PC-9 (cell line): Measurements from ENCODE around the gene ILKAP. TPM values are rescaled to one million over a fixed set of nuclear protein-coding genes. Genes with fewer than 3 reads are reported as not detected.

ENCODE experiments used
- BruUV-seq: library from RNA; stranded (reverse); fragments of 400-500 nt; replicated peaks from 2 replicates; lab custom pipeline; 2021; lab: Mats Ljungman, UMichigan
- CTCF ChIA-PET: fragments of 300-600 bp; sonication (Branson Sonifier 250); formaldehyde crosslinking; loops from one replicate; lab custom pipeline; 2022; ENCODE audit warnings: antibody characterized with exemption; lab: Charles Lee
- POLR2A ChIA-PET: fragments of 300-600 bp; sonication (Branson Sonifier 250); formaldehyde crosslinking; loops from one replicate; lab custom pipeline; 2022; ENCODE audit warnings: antibody characterized with exemption; ENCODE audit not compliant: unreplicated experiment; lab: Charles Lee
- DNase-seq, 2 experiments: peaks; one replicate each; pipeline versions ENCODE4 v3.0.0 to v3.0.0-alpha.2; 2015 to 2022; ENCODE audit warnings: mixed read lengths in 1 of 2
- H2AFZ ChIP-seq: fragments of 200-600 bp; sonication (generic); 2 replicates; pipeline ENCODE4 v1.8.1; 2017; ENCODE audit warnings: antibody characterized with exemption
- H3F3A ChIP-seq: fragments of 200-600 bp; sonication (generic); 2 replicates; pipeline ENCODE4 v1.8.1; 2017; ENCODE audit warnings: antibody characterized with exemption, mild to moderate bottlenecking, low read depth; ENCODE audit not compliant: insufficient read depth
- H3K27ac ChIP-seq: fragments of 200-600 bp; sonication (generic); 2 replicates; pipeline ENCODE4 v1.6.1; 2016; ENCODE audit warnings: mixed run types
- H3K27me3 ChIP-seq: fragments of 200-600 bp; sonication (generic); 2 replicates; pipeline ENCODE4 v1.6.1; 2016; ENCODE audit warnings: low read depth, mixed run types; ENCODE audit not compliant: insufficient read depth
- H3K36me3 ChIP-seq: fragments of 200-600 bp; sonication (generic); 2 replicates; pipeline ENCODE4 v1.6.1; 2016; ENCODE audit warnings: low read depth, mixed run types
- H3K4me1 ChIP-seq: fragments of 200-600 bp; sonication (generic); replicated peaks from 2 replicates; pipeline ENCODE4 v1.6.1; 2016; ENCODE audit warnings: mixed run types; ENCODE audit not compliant: insufficient read depth
- H3K4me2 ChIP-seq: fragments of 200-600 bp; sonication (generic); 2 replicates; pipeline ENCODE4 v1.6.1; 2017; ENCODE audit warnings: mixed run types
- H3K4me3 ChIP-seq: fragments of 200-600 bp; sonication (generic); 2 replicates; pipeline ENCODE4 v1.6.1; 2016; ENCODE audit warnings: mixed run types
- H3K79me2 ChIP-seq: fragments of 200-600 bp; sonication (generic); 2 replicates; pipeline ENCODE4 v1.6.1; 2017; ENCODE audit warnings: low read depth, mixed run types
- H3K9me2 ChIP-seq: fragments of 200-600 bp; sonication (generic); 2 replicates; pipeline ENCODE4 v1.8.1; 2017; ENCODE audit warnings: mild to moderate bottlenecking; ENCODE audit not compliant: insufficient read depth
- H3K9me3 ChIP-seq: fragments of 200-600 bp; sonication (generic); 2 replicates; pipeline ENCODE4 v1.8.1; 2016; ENCODE audit warnings: low read depth; ENCODE audit not compliant: insufficient read depth
- H4K20me1 ChIP-seq: fragments of 200-600 bp; sonication (generic); 2 replicates; pipeline ENCODE4 v1.8.1; 2017; ENCODE audit not compliant: insufficient read depth
- EZH2 ChIP-seq: fragments of 200-600 bp; sonication (generic); IDR thresholded peaks from 2 replicates; pipeline ENCODE4 v1.8.0; 2017; ENCODE audit warnings: antibody characterized with exemption, low read depth
- intact Hi-C: fragments of 100-400 bp; cut with micrococcal nuclease; formaldehyde crosslinking; loops from one replicate; pipeline ENCODE4 v1.10.0; 2022; ENCODE audit not compliant: unreplicated experiment
- total RNA-seq: library from RNA; stranded (reverse); gene quantifications from 2 replicates; pipeline ENCODE4 v1.2.3, GENCODE V29; 2021
- TF ChIP-seq, protein P1 (sequence below): fragments of 200-600 bp; sonication (generic); conservative IDR thresholded peaks from 2 replicates; pipeline ENCODE4 v1.6.1; 2017; ENCODE audit warnings: mixed run types, antibody characterized with exemption, mild to moderate bottlenecking, moderate library complexity

The ILKAP gene
- total RNA-seq, 1 experiment from 2014 or later = 55.6 TPM

GRCh38 chr2:238138331-238139195 is 64.9 kb downstream of the ILKAP start, which contains the start of gene KLHL30:
Gene KLHL30, plus strand, starts transcription at chr2:238138668. Its CDS starts 2,087 bp downstream, at chr2:238140755.
- Histone ChIP-seq H2AFZ (no peak within 1 kb of the TSS), H3K9me3 (no peaks in the 10 kb centered on the region), H3K4me1 (peaks cover 59% of the 10 kb centered on the region), H3F3A (peaks cover 26% of the 10 kb centered on the region; the same call in 1 of the 2 replicates), H4K20me1 (no peaks in the 10 kb centered on the region), H3K4me2 (peak within 1 kb of the TSS; percentile 48), H3K27me3 (no peaks in the 10 kb centered on the region), H3K36me3 (no peaks in the 10 kb centered on the region), H3K4me3 (no peak within 1 kb of the TSS), H3K9me2 (no peaks in the 10 kb centered on the region), H3K79me2 (no peaks in the 10 kb centered on the region), H3K27ac (no peak within 1 kb of the TSS)
- ChIA-PET CTCF (interaction anchor here (0.6 to 1.2 kb wide), 2 partner anchors 11 to 51 kb away, joined by 3 read pairs; no protein-coding TSS in a partner anchor), POLR2A (interaction anchor here (0.6 kb wide), 2 partner anchors 63 to 82 kb away, joined by 4 to 13 read pairs; no protein-coding TSS in a partner anchor)
- peak in 1 of 2 experiments; percentile 59 for DNase-seq
- intact Hi-C loops = no loop called here
- TF ChIP-seq EZH2 = no peak
- TF ChIP-seq, protein P1, sequence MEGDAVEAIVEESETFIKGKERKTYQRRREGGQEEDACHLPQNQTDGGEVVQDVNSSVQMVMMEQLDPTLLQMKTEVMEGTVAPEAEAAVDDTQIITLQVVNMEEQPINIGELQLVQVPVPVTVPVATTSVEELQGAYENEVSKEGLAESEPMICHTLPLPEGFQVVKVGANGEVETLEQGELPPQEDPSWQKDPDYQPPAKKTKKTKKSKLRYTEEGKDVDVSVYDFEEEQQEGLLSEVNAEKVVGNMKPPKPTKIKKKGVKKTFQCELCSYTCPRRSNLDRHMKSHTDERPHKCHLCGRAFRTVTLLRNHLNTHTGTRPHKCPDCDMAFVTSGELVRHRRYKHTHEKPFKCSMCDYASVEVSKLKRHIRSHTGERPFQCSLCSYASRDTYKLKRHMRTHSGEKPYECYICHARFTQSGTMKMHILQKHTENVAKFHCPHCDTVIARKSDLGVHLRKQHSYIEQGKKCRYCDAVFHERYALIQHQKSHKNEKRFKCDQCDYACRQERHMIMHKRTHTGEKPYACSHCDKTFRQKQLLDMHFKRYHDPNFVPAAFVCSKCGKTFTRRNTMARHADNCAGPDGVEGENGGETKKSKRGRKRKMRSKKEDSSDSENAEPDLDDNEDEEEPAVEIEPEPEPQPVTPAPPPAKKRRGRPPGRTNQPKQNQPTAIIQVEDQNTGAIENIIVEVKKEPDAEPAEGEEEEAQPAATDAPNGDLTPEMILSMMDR = no peak
- BruUV-seq = no TSS peak

DNA sequence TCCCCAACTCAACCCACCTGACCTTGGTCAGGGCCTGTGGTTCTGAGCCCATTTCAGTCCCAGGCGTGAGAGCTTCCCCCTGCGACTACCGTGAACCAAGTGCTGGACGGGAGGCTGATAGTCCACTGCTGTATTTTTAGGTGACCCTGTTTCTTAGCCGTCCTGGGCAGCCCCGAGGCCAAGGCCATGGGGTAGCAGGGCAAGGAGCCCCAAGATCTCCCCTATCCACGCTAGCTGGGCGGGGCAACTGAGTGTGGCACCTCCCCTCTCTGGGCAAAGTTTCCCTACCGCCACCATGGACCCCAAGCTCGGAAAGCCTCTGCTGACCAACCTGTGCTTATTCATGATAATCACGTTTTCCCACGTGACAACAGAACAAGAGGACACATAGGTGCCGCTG is 65.6 kb downstream of the ILKAP start:
- Histone ChIP-seq H3K36me3 (no peaks in the 10 kb centered on the region), H3K4me1 (peaks cover 52% of the 10 kb centered on the region), H4K20me1 (no peaks in the 10 kb centered on the region), H3F3A (peaks cover 26% of the 10 kb centered on the region; the same call in 1 of the 2 replicates), H3K79me2 (no peaks in the 10 kb centered on the region), H3K4me2 (peak overlapping the region; percentile 48), H3K4me3 (no peak overlapping the region), H2AFZ (no peak overlapping the region), H3K27ac (no peak overlapping the region), H3K27me3 (no peaks in the 10 kb centered on the region), H3K9me3 (no peaks in the 10 kb centered on the region), H3K9me2 (no peaks in the 10 kb centered on the region)
- BruUV-seq = no TSS peak
- TF ChIP-seq EZH2 = no peak
- TF ChIP-seq, protein P1 = no peak
- ChIA-PET CTCF (interaction anchor here (0.5 kb wide), 1 partner anchor 9 kb away, joined by 4 read pairs; no protein-coding TSS in a partner anchor), POLR2A (interaction anchor here (0.6 kb wide), 1 partner anchor 64 kb away, joined by 13 read pairs; no protein-coding TSS in a partner anchor)
- intact Hi-C loops = no loop called here
- DNase-seq = no peak

DNA sequence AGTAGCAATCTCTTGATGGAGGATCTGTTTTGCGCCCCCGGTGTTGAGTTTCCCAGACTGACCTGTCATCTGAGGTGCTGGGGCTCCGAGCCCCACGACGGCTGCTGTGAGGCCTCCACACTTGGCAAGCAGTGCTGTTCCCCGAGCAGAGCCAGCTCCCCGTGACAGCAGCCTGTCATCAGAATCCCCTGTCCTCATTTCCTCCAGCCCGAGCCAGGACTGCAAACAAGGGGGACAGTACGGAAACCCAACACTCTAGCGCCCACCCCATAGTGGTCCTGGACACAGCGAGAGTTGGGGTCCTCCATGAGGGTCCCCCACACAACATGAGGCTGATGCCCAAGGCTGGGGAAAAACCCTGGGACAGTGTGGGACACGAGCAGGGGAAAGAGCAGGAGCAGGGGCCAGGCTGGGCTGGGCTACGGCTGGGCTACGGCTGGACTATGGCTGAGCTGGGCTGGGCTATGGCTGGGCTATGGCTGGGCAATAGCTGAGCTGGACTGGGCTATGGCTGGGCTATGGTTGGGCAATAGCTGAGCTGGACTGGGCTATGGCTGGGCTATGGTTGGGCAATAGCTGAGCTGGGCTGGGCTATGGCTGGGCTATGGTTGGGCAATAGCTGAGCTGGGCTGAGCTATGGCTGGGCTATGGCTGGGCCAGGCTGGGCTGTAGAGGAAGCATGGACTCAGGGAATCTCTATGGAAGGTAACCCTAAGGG is 66.5 kb downstream of the ILKAP start:
- intact Hi-C loops = no loop called here
- H3K27me3 ChIP-seq = no peaks in the 10 kb centered on the region
- peak; percentile 55 to 73 for DNase-seq
- ChIA-PET POLR2A (no interaction called here), CTCF (interaction anchor here (0.5 to 1.0 kb wide), 3 partner anchors 10 to 108 kb away, joined by 3 to 13 read pairs (median 4); no protein-coding TSS in a partner anchor)
- H3K79me2 ChIP-seq = no peaks in the 10 kb centered on the region
- H4K20me1 ChIP-seq = no peaks in the 10 kb centered on the region
- H3F3A ChIP-seq = peaks cover 26% of the 10 kb centered on the region; the same call in 1 of the 2 replicates
- no peaks in the 10 kb centered on the region for H3K36me3 ChIP-seq
- no TSS peak for BruUV-seq
- no peak overlapping the region for H3K27ac ChIP-seq
- no peak for TF ChIP-seq EZH2
- TF ChIP-seq, protein P1 = no peak
- H3K9me2 ChIP-seq = no peaks in the 10 kb centered on the region
- H3K4me2 ChIP-seq = peak overlapping the region; percentile 48
- H3K4me3 ChIP-seq = no peak overlapping the region
- peaks cover 43% of the 10 kb centered on the region for H3K4me1 ChIP-seq
- H2AFZ ChIP-seq = no peak overlapping the region
- no peaks in the 10 kb centered on the region for H3K9me3 ChIP-seq
